ENCODE data around the gene CCDC93.

Gene CCDC93

DNA sequence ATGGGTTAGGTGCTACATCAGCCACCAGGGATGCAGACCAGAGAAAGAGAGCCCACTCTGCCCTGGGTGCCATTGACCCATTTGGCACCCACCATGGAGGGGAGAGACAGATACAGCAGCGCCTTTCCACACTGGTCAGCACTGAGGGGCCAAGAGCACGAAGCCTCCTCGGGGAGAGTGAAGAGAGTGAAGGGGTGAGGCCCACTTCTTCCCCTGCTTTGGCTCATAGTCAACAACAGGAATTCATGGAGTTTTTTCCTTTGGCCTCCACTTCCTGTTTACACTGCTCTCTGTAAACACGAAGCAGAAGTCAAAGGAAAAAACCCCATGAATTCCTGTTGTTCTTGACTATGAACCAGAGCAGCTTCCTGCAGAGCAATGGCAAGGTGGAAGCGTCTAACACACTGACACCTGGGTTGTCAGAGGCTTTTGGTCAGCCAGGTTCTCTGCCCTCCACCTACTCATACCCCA lies 80.0 kb downstream of the CCDC93 start:
- Histone ChIP-seq H3K27ac (ENCODE audit: extremely low read depth, low read depth, low read length) (no peak overlapping the region), H3K9me3 (ENCODE audit: control insufficient read depth, insufficient read depth, low read depth, low read length) (no peaks in the 10 kb centered on the region), H3K36me3 (ENCODE audit: control insufficient read depth in 2 of 2, insufficient read depth in 1 of 2, low read length in 2 of 2) (peaks cover 16 to 93% of the 10 kb centered on the region in 2 experiments; a peak in 2 of 3 replicates), H3K4me3 (ENCODE audit: low read depth, low read length) (no peak overlapping the region), H3K4me1 (ENCODE audit: control insufficient read depth, insufficient read depth, low read length) (no peaks in the 10 kb centered on the region)
- POLR2A ChIA-PET: no interaction called here
- TF ChIP-seq KLF8 (tag by site-specific recombination; IDR thresholded peaks at IDR 0.05) (no peak), ZSCAN30 (tag by site-specific recombination; IDR thresholded peaks at IDR 0.05) (no peak), PRDM10 (tag by site-specific recombination; IDR thresholded peaks at IDR 0.05) (no peak), ZNF830 (tag by site-specific recombination; IDR thresholded peaks at IDR 0.05; ENCODE audit: low read depth) (no peak), KLF9 (tag by site-specific recombination; IDR thresholded peaks at IDR 0.05; ENCODE audit: low read depth) (no peak), ZBTB49 (tag by site-specific recombination; IDR thresholded peaks at IDR 0.05; ENCODE audit: low read depth) (no peak), RBAK (tag by site-specific recombination; IDR thresholded peaks at IDR 0.05) (no peak), ZNF404 (tag by site-specific recombination; IDR thresholded peaks at IDR 0.05) (no peak)
- CTCF ChIA-PET: no interaction called here

- Histone ChIP-seq H3K36me3 (ENCODE audit: control insufficient read depth in 2 of 2, insufficient read depth in 1 of 2, low read length in 2 of 2) (peaks cover 11 to 76% of the 10 kb centered on the region in 2 experiments; a peak in 2 of 3 replicates), H3K27ac (ENCODE audit: extremely low read depth, low read depth, low read length) (no peak overlapping the region), H3K9me3 (ENCODE audit: control insufficient read depth, insufficient read depth, low read depth, low read length) (no peaks in the 10 kb centered on the region), H3K4me3 (ENCODE audit: low read depth, low read length) (no peak overlapping the region), H3K4me1 (ENCODE audit: control insufficient read depth, insufficient read depth, low read length) (no peaks in the 10 kb centered on the region)
- TF ChIP-seq, protein P1, sequence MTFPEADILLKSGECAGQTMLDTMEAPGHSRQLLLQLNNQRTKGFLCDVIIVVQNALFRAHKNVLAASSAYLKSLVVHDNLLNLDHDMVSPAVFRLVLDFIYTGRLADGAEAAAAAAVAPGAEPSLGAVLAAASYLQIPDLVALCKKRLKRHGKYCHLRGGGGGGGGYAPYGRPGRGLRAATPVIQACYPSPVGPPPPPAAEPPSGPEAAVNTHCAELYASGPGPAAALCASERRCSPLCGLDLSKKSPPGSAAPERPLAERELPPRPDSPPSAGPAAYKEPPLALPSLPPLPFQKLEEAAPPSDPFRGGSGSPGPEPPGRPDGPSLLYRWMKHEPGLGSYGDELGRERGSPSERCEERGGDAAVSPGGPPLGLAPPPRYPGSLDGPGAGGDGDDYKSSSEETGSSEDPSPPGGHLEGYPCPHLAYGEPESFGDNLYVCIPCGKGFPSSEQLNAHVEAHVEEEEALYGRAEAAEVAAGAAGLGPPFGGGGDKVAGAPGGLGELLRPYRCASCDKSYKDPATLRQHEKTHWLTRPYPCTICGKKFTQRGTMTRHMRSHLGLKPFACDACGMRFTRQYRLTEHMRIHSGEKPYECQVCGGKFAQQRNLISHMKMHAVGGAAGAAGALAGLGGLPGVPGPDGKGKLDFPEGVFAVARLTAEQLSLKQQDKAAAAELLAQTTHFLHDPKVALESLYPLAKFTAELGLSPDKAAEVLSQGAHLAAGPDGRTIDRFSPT (tag by site-specific recombination; IDR thresholded peaks at IDR 0.05): no peak
- ChIA-PET CTCF (interaction anchor here (1.6 kb wide), 1 partner anchor 117 kb away, joined by 3 read pairs; the partner anchor contains the start of gene DDX18), POLR2A (no interaction called here)
Measured at GRCh38 chr2:117931978-117932377, 81.9 kb downstream of the CCDC93 start.

- H3K9me3 ChIP-seq (ENCODE audit: control insufficient read depth, insufficient read depth, low read depth, low read length): no peaks in the 10 kb centered on the region
- peaks cover 11 to 69% of the 10 kb centered on the region in 2 experiments; a peak in 2 of 3 replicates for H3K36me3 ChIP-seq (ENCODE audit: control insufficient read depth in 2 of 2, insufficient read depth in 1 of 2, low read length in 2 of 2)
- TF ChIP-seq ZNF747 (tag by site-specific recombination; IDR thresholded peaks at IDR 0.05) (no peak), ZSCAN30 (tag by site-specific recombination; IDR thresholded peaks at IDR 0.05) (no peak), ZNF529 (tag by site-specific recombination; IDR thresholded peaks at IDR 0.05; ENCODE audit: insufficient replicate concordance) (no peak), MZF1 (tag by site-specific recombination; IDR thresholded peaks at IDR 0.05; ENCODE audit: borderline replicate concordance) (no peak), IKZF3 (tag by site-specific recombination; IDR thresholded peaks at IDR 0.05) (no peak), ZNF366 (tag by site-specific recombination; conservative IDR thresholded peaks at IDR 0.05) (no peak), TCF7L2 (IDR thresholded peaks at IDR 0.05; ENCODE audit: borderline replicate concordance, low read depth, low read length) (no peak), ZBTB20 (tag by site-specific recombination; IDR thresholded peaks at IDR 0.05) (no peak), ZNF768 (tag by site-specific recombination; IDR thresholded peaks at IDR 0.05) (no peak), ZFP37 (tag by site-specific recombination; IDR thresholded peaks at IDR 0.05) (no peak), ZNF404 (tag by site-specific recombination; IDR thresholded peaks at IDR 0.05) (no peak), ZNF211 (tag by site-specific recombination; IDR thresholded peaks at IDR 0.05; ENCODE audit: low read depth) (no peak)
- TF ChIP-seq, protein P2, sequence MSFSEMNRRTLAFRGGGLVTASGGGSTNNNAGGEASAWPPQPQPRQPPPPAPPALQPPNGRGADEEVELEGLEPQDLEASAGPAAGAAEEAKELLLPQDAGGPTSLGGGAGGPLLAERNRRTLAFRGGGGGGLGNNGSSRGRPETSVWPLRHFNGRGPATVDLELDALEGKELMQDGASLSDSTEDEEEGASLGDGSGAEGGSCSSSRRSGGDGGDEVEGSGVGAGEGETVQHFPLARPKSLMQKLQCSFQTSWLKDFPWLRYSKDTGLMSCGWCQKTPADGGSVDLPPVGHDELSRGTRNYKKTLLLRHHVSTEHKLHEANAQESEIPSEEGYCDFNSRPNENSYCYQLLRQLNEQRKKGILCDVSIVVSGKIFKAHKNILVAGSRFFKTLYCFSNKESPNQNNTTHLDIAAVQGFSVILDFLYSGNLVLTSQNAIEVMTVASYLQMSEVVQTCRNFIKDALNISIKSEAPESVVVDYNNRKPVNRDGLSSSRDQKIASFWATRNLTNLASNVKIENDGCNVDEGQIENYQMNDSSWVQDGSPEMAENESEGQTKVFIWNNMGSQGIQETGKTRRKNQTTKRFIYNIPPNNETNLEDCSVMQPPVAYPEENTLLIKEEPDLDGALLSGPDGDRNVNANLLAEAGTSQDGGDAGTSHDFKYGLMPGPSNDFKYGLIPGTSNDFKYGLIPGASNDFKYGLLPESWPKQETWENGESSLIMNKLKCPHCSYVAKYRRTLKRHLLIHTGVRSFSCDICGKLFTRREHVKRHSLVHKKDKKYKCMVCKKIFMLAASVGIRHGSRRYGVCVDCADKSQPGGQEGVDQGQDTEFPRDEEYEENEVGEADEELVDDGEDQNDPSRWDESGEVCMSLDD (tag by site-specific recombination; IDR thresholded peaks at IDR 0.05): no peak
- no peaks in the 10 kb centered on the region for H3K4me1 ChIP-seq (ENCODE audit: control insufficient read depth, insufficient read depth, low read length)
- no peak overlapping the region for H3K4me3 ChIP-seq (ENCODE audit: low read depth, low read length)
- H3K27ac ChIP-seq (ENCODE audit: extremely low read depth, low read depth, low read length): no peak overlapping the region
- POLR2A ChIA-PET: no interaction called here
- CTCF ChIA-PET: interaction anchor here (0.7 to 2.3 kb wide), 3 partner anchors 10 to 117 kb away, joined by 3 to 8 read pairs (median 3); partner anchors contain the start of gene DDX18
Measured at GRCh38 chr2:117931266-117931665, 82.6 kb downstream of the CCDC93 start.
